ENCODE data around the gene SPEN. TPM values are rescaled to one million over a fixed set of nuclear protein-coding genes. Genes with fewer than 3 reads are reported as not detected.

Gene SPEN
- total and polyA plus RNA-seq, 2 experiments from 2014 or later: 14.9 to 43.6 TPM

DNA sequence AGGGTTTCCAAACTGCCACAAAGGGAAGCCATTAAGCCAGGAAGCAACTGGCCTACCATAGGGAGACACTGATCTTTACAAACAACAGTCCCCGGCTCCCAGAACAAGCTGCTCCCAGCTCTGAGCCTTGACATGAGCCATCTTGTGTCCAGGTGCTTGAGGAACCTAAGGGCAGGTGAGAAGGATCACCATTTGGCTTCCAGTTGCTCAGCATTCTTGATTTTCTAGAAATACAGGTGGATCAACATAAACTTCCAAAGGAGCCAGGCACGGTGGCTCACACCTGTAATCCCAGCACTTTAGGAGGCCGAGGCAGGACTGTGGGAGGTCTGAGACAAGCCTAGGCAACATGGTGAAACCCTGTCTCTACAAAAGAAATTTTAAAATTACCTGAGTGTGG, 106.8 kb downstream of the SPEN start:
- peaks cover 4% of the 10 kb centered on the region; the same call in 1 of the 3 replicates for H3K36me3 Mint-ChIP-seq (ENCODE audit: low read depth)
- H3K9me2 ChIP-seq (ENCODE audit: insufficient read depth): no peaks in the 10 kb centered on the region
- no peak for ATAC-seq
- peaks cover 37% of the 10 kb centered on the region for H3K4me1 ChIP-seq (ENCODE audit: insufficient read depth)
- H3K27me3 ChIP-seq (ENCODE audit: insufficient read depth): no peaks in the 10 kb centered on the region
- H4K20me1 ChIP-seq (replicated peaks; ENCODE audit: insufficient read depth): peaks cover 3% of the 10 kb centered on the region
- no peaks in the 10 kb centered on the region for H3K9me3 Mint-ChIP-seq
- TF ChIP-seq EZH2phosphoT487 (IDR thresholded peaks at IDR 0.05; ENCODE audit: unreplicated experiment) (no peak), CREB1 (CRISPR knock-in tag; IDR thresholded peaks at IDR 0.05; ENCODE audit: low read depth) (no peak), ZNF331 (CRISPR knock-in tag; IDR thresholded peaks at IDR 0.05; ENCODE audit: low read depth) (no peak), ZNF114 (CRISPR knock-in tag; IDR thresholded peaks at IDR 0.05) (no peak), POLR2AphosphoS5 (IDR thresholded peaks at IDR 0.05; ENCODE audit: low read depth) (no peak), NANOG (IDR thresholded peaks at IDR 0.05; ENCODE audit: borderline replicate concordance) (no peak), JUNB (IDR thresholded peaks at IDR 0.05; ENCODE audit: unreplicated experiment) (no peak), EZH2 (IDR thresholded peaks at IDR 0.05; ENCODE audit: low read depth, unreplicated experiment) (no peak), STAT1 (IDR thresholded peaks at IDR 0.05; ENCODE audit: unreplicated experiment) (no peak)
- TF ChIP-seq, protein P1, sequence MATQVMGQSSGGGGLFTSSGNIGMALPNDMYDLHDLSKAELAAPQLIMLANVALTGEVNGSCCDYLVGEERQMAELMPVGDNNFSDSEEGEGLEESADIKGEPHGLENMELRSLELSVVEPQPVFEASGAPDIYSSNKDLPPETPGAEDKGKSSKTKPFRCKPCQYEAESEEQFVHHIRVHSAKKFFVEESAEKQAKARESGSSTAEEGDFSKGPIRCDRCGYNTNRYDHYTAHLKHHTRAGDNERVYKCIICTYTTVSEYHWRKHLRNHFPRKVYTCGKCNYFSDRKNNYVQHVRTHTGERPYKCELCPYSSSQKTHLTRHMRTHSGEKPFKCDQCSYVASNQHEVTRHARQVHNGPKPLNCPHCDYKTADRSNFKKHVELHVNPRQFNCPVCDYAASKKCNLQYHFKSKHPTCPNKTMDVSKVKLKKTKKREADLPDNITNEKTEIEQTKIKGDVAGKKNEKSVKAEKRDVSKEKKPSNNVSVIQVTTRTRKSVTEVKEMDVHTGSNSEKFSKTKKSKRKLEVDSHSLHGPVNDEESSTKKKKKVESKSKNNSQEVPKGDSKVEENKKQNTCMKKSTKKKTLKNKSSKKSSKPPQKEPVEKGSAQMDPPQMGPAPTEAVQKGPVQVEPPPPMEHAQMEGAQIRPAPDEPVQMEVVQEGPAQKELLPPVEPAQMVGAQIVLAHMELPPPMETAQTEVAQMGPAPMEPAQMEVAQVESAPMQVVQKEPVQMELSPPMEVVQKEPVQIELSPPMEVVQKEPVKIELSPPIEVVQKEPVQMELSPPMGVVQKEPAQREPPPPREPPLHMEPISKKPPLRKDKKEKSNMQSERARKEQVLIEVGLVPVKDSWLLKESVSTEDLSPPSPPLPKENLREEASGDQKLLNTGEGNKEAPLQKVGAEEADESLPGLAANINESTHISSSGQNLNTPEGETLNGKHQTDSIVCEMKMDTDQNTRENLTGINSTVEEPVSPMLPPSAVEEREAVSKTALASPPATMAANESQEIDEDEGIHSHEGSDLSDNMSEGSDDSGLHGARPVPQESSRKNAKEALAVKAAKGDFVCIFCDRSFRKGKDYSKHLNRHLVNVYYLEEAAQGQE (IDR thresholded peaks at IDR 0.05; ENCODE audit: unreplicated experiment): no peak
- TF ChIP-seq, protein P2, sequence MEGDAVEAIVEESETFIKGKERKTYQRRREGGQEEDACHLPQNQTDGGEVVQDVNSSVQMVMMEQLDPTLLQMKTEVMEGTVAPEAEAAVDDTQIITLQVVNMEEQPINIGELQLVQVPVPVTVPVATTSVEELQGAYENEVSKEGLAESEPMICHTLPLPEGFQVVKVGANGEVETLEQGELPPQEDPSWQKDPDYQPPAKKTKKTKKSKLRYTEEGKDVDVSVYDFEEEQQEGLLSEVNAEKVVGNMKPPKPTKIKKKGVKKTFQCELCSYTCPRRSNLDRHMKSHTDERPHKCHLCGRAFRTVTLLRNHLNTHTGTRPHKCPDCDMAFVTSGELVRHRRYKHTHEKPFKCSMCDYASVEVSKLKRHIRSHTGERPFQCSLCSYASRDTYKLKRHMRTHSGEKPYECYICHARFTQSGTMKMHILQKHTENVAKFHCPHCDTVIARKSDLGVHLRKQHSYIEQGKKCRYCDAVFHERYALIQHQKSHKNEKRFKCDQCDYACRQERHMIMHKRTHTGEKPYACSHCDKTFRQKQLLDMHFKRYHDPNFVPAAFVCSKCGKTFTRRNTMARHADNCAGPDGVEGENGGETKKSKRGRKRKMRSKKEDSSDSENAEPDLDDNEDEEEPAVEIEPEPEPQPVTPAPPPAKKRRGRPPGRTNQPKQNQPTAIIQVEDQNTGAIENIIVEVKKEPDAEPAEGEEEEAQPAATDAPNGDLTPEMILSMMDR (conservative IDR thresholded peaks at IDR 0.05; ENCODE audit: low read depth in 2 of 2): no peak
- TF ChIP-seq, protein P3, sequence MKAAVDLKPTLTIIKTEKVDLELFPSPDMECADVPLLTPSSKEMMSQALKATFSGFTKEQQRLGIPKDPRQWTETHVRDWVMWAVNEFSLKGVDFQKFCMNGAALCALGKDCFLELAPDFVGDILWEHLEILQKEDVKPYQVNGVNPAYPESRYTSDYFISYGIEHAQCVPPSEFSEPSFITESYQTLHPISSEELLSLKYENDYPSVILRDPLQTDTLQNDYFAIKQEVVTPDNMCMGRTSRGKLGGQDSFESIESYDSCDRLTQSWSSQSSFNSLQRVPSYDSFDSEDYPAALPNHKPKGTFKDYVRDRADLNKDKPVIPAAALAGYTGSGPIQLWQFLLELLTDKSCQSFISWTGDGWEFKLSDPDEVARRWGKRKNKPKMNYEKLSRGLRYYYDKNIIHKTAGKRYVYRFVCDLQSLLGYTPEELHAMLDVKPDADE (IDR thresholded peaks at IDR 0.05): no peak
- TF ChIP-seq, protein P4, sequence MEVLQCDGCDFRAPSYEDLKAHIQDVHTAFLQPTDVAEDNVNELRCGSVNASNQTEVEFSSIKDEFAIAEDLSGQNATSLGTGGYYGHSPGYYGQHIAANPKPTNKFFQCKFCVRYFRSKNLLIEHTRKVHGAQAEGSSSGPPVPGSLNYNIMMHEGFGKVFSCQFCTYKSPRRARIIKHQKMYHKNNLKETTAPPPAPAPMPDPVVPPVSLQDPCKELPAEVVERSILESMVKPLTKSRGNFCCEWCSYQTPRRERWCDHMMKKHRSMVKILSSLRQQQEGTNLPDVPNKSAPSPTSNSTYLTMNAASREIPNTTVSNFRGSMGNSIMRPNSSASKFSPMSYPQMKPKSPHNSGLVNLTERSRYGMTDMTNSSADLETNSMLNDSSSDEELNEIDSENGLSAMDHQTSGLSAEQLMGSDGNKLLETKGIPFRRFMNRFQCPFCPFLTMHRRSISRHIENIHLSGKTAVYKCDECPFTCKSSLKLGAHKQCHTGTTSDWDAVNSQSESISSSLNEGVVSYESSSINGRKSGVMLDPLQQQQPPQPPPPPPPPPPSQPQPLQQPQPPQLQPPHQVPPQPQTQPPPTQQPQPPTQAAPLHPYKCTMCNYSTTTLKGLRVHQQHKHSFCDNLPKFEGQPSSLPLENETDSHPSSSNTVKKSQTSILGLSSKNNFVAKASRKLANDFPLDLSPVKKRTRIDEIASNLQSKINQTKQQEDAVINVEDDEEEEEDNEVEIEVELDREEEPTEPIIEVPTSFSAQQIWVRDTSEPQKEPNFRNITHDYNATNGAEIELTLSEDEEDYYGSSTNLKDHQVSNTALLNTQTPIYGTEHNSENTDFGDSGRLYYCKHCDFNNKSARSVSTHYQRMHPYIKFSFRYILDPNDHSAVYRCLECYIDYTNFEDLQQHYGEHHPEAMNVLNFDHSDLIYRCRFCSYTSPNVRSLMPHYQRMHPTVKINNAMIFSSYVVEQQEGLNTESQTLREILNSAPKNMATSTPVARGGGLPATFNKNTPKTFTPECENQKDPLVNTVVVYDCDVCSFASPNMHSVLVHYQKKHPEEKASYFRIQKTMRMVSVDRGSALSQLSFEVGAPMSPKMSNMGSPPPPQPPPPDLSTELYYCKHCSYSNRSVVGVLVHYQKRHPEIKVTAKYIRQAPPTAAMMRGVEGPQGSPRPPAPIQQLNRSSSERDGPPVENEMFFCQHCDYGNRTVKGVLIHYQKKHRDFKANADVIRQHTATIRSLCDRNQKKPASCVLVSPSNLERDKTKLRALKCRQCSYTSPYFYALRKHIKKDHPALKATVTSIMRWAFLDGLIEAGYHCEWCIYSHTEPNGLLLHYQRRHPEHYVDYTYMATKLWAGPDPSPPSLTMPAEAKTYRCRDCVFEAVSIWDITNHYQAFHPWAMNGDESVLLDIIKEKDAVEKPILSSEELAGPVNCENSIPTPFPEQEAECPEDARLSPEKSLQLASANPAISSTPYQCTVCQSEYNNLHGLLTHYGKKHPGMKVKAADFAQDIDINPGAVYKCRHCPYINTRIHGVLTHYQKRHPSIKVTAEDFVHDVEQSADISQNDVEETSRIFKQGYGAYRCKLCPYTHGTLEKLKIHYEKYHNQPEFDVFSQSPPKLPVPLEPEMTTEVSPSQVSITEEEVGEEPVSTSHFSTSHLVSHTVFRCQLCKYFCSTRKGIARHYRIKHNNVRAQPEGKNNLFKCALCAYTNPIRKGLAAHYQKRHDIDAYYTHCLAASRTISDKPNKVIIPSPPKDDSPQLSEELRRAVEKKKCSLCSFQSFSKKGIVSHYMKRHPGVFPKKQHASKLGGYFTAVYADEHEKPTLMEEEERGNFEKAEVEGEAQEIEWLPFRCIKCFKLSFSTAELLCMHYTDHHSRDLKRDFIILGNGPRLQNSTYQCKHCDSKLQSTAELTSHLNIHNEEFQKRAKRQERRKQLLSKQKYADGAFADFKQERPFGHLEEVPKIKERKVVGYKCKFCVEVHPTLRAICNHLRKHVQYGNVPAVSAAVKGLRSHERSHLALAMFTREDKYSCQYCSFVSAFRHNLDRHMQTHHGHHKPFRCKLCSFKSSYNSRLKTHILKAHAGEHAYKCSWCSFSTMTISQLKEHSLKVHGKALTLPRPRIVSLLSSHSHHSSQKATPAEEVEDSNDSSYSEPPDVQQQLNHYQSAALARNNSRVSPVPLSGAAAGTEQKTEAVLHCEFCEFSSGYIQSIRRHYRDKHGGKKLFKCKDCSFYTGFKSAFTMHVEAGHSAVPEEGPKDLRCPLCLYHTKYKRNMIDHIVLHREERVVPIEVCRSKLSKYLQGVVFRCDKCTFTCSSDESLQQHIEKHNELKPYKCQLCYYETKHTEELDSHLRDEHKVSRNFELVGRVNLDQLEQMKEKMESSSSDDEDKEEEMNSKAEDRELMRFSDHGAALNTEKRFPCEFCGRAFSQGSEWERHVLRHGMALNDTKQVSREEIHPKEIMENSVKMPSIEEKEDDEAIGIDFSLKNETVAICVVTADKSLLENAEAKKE (CRISPR knock-in tag; IDR thresholded peaks at IDR 0.05): no peak
- peaks cover 61% of the 10 kb centered on the region for H3K4me1 Mint-ChIP-seq
- peaks cover 11% of the 10 kb centered on the region for H3K27me3 Mint-ChIP-seq (ENCODE audit: insufficient read depth, low read depth, poor library complexity)
- H3K4me3 ChIP-seq: no peak overlapping the region
- no peak overlapping the region for H3K4me3 Mint-ChIP-seq
- H3F3A ChIP-seq (replicated peaks; ENCODE audit: low read depth): 0 out of 2 replicates have a peak, but pooled peaks cover 3% of the 10 kb centered on the region
- no peak overlapping the region for H3K27ac ChIP-seq (ENCODE audit: low read depth)
- DNase-seq (ENCODE audit: low spot score): no peak
- H3K27ac Mint-ChIP-seq: no peak overlapping the region
- H2AFZ ChIP-seq: no peak overlapping the region
- no peaks in the 10 kb centered on the region for H3K36me3 ChIP-seq (ENCODE audit: insufficient read depth)
- no peak overlapping the region; the same call in 1 of the 2 replicates for H3K4me2 ChIP-seq
- peaks cover 32% of the 10 kb centered on the region for H3K79me2 ChIP-seq (replicated peaks; ENCODE audit: insufficient read depth)

All from GM23338 (cell line).